Measurements from ENCODE around the gene TOMM20.

Gene TOMM20

DNA sequence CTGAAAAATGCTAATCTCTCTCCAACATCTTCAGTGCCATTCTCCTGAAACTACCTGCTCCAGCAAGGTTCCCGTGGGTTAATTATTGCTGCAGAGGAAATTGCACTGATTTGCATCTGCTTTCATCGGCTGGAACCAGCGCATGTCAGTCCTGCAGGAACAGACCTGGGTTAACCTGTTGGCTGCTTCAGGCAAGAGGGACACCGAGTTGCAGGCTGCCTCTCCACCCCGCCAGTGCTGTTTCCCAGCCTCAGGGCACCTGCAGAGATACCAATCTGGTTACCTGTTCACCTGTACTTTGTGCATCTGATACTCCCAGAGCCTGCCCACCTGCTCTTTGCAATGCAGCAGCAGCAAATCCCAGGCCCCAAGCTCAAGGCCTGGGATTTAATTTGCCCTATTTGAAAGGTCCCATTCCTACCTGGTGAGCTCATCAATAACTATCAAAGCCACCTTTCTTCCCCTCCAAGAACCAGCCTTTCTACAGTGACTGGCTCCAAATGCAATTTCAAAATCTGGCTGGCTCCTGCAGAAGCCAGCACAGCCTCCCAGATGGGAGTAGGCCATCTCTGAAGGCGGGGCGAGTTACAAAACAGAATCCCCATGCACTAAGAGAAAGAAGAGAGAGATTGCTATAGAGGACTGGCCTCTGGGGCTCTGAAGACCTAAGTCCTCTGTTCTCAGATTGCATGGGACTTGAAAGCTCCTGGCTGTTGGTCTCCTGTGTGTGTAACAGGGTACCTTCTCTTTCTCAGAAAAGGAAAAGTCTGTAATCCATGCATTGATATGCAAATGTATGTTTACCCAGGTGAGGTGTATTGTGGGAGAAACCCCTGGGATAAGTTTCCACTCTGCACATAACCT is 67.8 kb downstream of the TOMM20 start:
- DNase-seq (ENCODE audit: low spot score), result no peak
